Prostate gland (tissue), 2 donors: ENCODE results near the gene VSIG10L.

Experiments
- POLR2A ChIP-seq: fragments of 450-650 bp; IDR thresholded peaks from one replicate; pipeline ENCODE4 v1.6.1; 2016; ENCODE audit warnings: antibody characterized with exemption, mild to moderate bottlenecking
- POLR2AphosphoS5 ChIP-seq: sonication (generic); formaldehyde crosslinking; IDR thresholded peaks from one replicate; pipeline ENCODE4 v1.6.1; 2017; ENCODE audit warnings: antibody characterized with exemption
- TF ChIP-seq, protein P1 (sequence below), 4 experiments: fragments of 200-600 bp in 2 of 4; fragments of 450-650 bp in 2 of 4; sonication (generic) in 2 of 4; IDR thresholded peaks; 1 replicate in 3 of 4; 2 replicates in 1 of 4; pipeline ENCODE4 v1.5.1; 2016 to 2019; ENCODE audit warnings: antibody characterized with exemption in 4 of 4, mild to moderate bottlenecking in 2 of 4, moderate library complexity in 2 of 4

DNA sequence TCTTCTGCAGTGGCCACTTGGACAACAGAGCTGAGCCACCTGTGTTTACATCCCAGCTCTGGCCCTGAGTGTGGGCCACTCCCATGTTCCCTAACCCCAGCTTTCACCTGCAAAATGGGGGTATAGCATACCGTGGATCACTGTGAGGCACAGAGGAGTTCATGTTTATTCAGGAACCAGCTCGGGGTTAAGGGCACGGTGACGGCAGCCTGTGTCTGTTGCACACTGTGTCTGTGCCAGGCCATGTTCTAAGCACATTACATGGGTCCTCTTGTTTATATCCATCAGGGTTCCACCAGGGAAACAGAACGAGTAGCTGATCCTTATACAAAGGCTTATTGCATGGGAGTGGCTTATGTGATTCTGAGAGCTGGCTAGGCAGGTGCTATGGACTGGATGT, 44.5 kb downstream of the VSIG10L start:
- TF ChIP-seq, protein P1, sequence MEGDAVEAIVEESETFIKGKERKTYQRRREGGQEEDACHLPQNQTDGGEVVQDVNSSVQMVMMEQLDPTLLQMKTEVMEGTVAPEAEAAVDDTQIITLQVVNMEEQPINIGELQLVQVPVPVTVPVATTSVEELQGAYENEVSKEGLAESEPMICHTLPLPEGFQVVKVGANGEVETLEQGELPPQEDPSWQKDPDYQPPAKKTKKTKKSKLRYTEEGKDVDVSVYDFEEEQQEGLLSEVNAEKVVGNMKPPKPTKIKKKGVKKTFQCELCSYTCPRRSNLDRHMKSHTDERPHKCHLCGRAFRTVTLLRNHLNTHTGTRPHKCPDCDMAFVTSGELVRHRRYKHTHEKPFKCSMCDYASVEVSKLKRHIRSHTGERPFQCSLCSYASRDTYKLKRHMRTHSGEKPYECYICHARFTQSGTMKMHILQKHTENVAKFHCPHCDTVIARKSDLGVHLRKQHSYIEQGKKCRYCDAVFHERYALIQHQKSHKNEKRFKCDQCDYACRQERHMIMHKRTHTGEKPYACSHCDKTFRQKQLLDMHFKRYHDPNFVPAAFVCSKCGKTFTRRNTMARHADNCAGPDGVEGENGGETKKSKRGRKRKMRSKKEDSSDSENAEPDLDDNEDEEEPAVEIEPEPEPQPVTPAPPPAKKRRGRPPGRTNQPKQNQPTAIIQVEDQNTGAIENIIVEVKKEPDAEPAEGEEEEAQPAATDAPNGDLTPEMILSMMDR (IDR thresholded peaks at IDR 0.05) = no peak
- no peak for TF ChIP-seq POLR2A
- TF ChIP-seq POLR2AphosphoS5 = no peak
